Heart left ventricle (tissue), 13 donors: ENCODE results near the gene POU6F2.

Source experiments
- CTCF ChIP-seq, 12 donors: fragments of 200-600 bp; sonication (generic) in 4 of 12; IDR thresholded peaks; one replicate each; pipeline versions ENCODE4 v1.5.0 to v1.8.0; 2018 to 2022; ENCODE audit warnings: antibody characterized with exemption in 12 of 12, mild to moderate bottlenecking in 5 of 12
- POLR2A ChIP-seq, 2 donors: fragments of 450-650 bp; IDR thresholded peaks; one replicate each; pipeline ENCODE4 v1.6.1; 2017; ENCODE audit warnings: antibody characterized with exemption in 2 of 2, mild to moderate bottlenecking in 2 of 2, moderate library complexity in 2 of 2
- donor health status: ischemic (EF 13 %, LVEDD 7.1; RV severe dilation, severe dysfunction).
- donor health status: DM: no; HTN: yes; CAD: no.
- donor health status: DM: no; HTN: no; CAD: no.
- donor health status: ischemic (EF 25% LVEDD 6.9; RV normal size, moderate dysfunction).
- donor health status: ischemic (EF 25% LVEDD 5.7; RV mildly dilated, moderate dysfunction).
- donor health status: ischemic (EF 35%, LVEDD 5.7; RV mildly dilated, moderate dysfunction).
- donor health status: nonischemic (EF 11% LVEDD 7.7; RV severe dilation, severe dysfunction).
- donor health status: DM: yes; HTN: yes; CAD: no.
- donor health status: PGD.
- donor health status: ischemic (EF 29% LVEDD 5.4; RV normal size, mild dysfunction).
- donor health status: nonischemic (EF 23%, LVEDD 6.1; RV moderate dilation, normal function).

- no peak for TF ChIP-seq CTCF (IDR thresholded peaks at IDR 0.05)
- TF ChIP-seq POLR2A (IDR thresholded peaks at IDR 0.05), result no peak
These were observed 538.0 kb downstream of the POU6F2 start for GRCh38 chr7:39515534-39516228.
